ENCODE results near the gene CACNA2D4. TPM values are rescaled to one million over a fixed set of nuclear protein-coding genes. Genes with fewer than 3 reads are reported as not detected.

CACNA2D4 gene
- total and polyA plus RNA-seq, 2 of the 13 experiments (the other 11 are each of a cell fraction or from before 2014, with no cell fraction given): 14.2 to 136 TPM

DNA sequence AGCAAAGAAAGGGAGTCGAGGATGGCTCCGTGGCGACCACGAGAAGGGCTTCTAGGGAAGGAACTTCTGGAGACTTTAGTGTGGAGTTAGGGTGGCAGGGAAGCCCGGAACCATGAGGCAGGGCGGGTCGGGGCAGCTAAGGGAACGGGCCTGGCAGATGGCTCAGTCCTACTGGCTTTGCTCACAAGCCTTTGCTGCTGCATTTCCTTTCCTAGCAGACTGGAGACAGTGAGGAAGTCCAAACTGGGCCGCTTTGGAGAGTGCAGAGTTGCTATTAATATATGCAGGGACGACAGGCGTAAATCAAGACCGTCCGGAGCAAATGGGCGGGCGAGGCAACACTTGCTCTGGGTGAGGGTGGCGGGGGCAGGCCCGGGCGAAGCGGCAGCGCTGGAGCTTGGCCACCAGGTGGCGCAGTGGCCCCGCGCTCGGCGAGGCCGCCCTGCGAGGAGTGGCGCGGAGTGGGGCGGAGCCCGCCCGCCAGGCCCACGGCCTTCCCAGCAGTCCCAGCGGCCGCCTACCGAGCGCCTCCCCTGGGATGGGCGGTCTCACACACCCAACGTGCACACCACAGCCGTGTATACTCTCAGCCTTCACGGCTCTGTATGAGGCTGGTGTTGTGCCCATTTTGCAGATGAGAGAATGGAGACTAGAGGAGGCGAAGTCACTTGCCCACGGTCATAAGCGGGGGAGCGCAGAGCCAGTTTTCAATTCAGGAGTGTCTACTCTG, 122.5 kb downstream of the CACNA2D4 start (continued):
- peak; percentile 26; the same call in 1 of the 2 replicates for TF ChIP-seq KDM5B (CRISPR knock-in tag; IDR thresholded peaks at IDR 0.05; ENCODE audit: borderline replicate concordance)
- TF ChIP-seq MED8 (CRISPR knock-in tag; IDR thresholded peaks at IDR 0.05; ENCODE audit: insufficient replicate concordance): no peak
- TF ChIP-seq ZNF207 (IDR thresholded peaks at IDR 0.05; ENCODE audit: borderline replicate concordance): no peak
- TF ChIP-seq GTF2F1 (IDR thresholded peaks at IDR 0.05; ENCODE audit: low read length): no peak
- no peak for TF ChIP-seq KLF13 (CRISPR knock-in tag; IDR thresholded peaks at IDR 0.05)
- no peak for TF ChIP-seq ZNF773 (CRISPR knock-in tag; IDR thresholded peaks at IDR 0.05; ENCODE audit: borderline replicate concordance)
- TF ChIP-seq ELF3 (CRISPR knock-in tag; IDR thresholded peaks at IDR 0.05): peak; percentile 41; the same call in 1 of the 2 replicates
- TF ChIP-seq HNRNPLL (IDR thresholded peaks at IDR 0.05; ENCODE audit: low read depth, low read length, poor library complexity, severe bottlenecking): peak; percentile 35
- no peak for TF ChIP-seq ATM (IDR thresholded peaks at IDR 0.05; ENCODE audit: borderline replicate concordance)
- no peak for TF ChIP-seq CREB1 (IDR thresholded peaks at IDR 0.05)
- no peak for TF ChIP-seq CREB1 (CRISPR knock-in tag; IDR thresholded peaks at IDR 0.05)
- TF ChIP-seq ETV6 (CRISPR knock-in tag; conservative IDR thresholded peaks at IDR 0.05): peak; percentile 46; the same call in 1 of the 2 replicates
- TF ChIP-seq HMG20A (CRISPR knock-in tag; IDR thresholded peaks at IDR 0.05; ENCODE audit: borderline replicate concordance): no peak
- TF ChIP-seq ZC3H4 (CRISPR knock-in tag; IDR thresholded peaks at IDR 0.05; ENCODE audit: borderline replicate concordance): no peak
- TF ChIP-seq CHD4 (IDR thresholded peaks at IDR 0.05; ENCODE audit: borderline replicate concordance, low read length): peak; percentile 42; the same call in 1 of the 2 replicates
- TF ChIP-seq ATAD3A (CRISPR knock-in tag; IDR thresholded peaks at IDR 0.05): no peak
- TF ChIP-seq FOXK2 (IDR thresholded peaks at IDR 0.05): no peak
- TF ChIP-seq NFATC3 (CRISPR knock-in tag; IDR thresholded peaks at IDR 0.05): no peak
- no peak for TF ChIP-seq NFKBIZ (CRISPR knock-in tag; IDR thresholded peaks at IDR 0.05)
- TF ChIP-seq ELF4 (CRISPR knock-in tag; IDR thresholded peaks at IDR 0.05; ENCODE audit: borderline replicate concordance): no peak
- TF ChIP-seq ATF1 (CRISPR knock-in tag; IDR thresholded peaks at IDR 0.05): no peak
- no peak for TF ChIP-seq ZNF430 (CRISPR knock-in tag; IDR thresholded peaks at IDR 0.05)
- no peak for TF ChIP-seq FOXC1 (CRISPR knock-in tag; IDR thresholded peaks at IDR 0.05; ENCODE audit: borderline replicate concordance)
- 0 out of 2 replicates have a peak, but pooled peaks have one; percentile 19 for TF ChIP-seq ZNF350 (CRISPR knock-in tag; IDR thresholded peaks at IDR 0.05; ENCODE audit: borderline replicate concordance, low read depth)
- TF ChIP-seq ZNF432 (CRISPR knock-in tag; IDR thresholded peaks at IDR 0.05; ENCODE audit: borderline replicate concordance): no peak
- TF ChIP-seq, protein P1, sequence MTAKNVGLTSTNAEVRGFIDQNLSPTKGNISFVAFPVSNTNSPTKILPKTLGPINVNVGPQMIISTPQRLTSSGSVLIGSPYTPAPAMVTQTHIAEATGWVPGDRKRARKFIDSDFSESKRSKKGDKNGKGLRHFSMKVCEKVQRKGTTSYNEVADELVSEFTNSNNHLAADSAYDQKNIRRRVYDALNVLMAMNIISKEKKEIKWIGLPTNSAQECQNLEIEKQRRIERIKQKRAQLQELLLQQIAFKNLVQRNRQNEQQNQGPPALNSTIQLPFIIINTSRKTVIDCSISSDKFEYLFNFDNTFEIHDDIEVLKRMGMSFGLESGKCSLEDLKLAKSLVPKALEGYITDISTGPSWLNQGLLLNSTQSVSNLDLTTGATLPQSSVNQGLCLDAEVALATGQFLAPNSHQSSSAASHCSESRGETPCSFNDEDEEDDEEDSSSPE (CRISPR knock-in tag; IDR thresholded peaks at IDR 0.05): peak; percentile 69
- TF ChIP-seq SIN3A (IDR thresholded peaks at IDR 0.05; ENCODE audit: borderline replicate concordance, low read depth, low read length): no peak
- no peak for TF ChIP-seq FLYWCH1 (CRISPR knock-in tag; IDR thresholded peaks at IDR 0.05)
- no peak for TF ChIP-seq FOSL1 (CRISPR knock-in tag; IDR thresholded peaks at IDR 0.05; ENCODE audit: borderline replicate concordance)
- no peak for TF ChIP-seq MBNL3 (CRISPR knock-in tag; conservative IDR thresholded peaks at IDR 0.05)
- no peak for TF ChIP-seq MATR3 (CRISPR knock-in tag; IDR thresholded peaks at IDR 0.05)
- peak; percentile 8; the same call in 1 of the 2 replicates for TF ChIP-seq SUZ12 (IDR thresholded peaks at IDR 0.05; ENCODE audit: low read depth, low read length)
